Measurements from ENCODE around the gene NSD1.
"Not testable (repeated sequence)": the region's sequence is repeated elsewhere in the genome, so short reads cannot be mapped to it uniquely, and the experiment has no call there.

The NSD1 gene

GRCh38 chr5:177163500-177163899, 29.9 kb downstream of the NSD1 start:
- DNase-seq: no peak

- no peak for DNase-seq
Observed at GRCh38 chr5:177169271-177169670, 35.7 kb downstream of the NSD1 start.

DNA sequence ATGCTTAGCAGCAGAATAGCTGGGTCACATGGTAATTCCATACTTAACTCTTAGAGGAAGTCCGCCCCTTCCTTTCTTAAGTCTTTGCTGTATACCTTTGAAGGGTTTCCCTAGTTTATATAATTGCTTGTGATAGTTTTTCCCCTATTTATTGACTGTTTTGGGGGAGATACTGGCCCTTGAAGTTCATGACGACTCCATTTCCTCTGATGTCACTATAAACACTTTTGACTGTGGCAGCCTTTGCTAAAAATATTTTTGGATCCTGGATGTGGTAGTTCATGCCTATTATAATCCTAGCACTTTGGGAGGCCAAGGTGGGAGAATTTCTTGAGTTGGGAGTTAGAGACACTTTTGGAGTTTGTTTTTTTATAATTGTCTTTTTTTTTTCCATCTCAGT, 38.4 kb downstream of the NSD1 start:
- DNase-seq: no peak

GRCh38 chr5:177175336-177175735, 41.8 kb downstream of the NSD1 start:
- no peak for DNase-seq

DNA sequence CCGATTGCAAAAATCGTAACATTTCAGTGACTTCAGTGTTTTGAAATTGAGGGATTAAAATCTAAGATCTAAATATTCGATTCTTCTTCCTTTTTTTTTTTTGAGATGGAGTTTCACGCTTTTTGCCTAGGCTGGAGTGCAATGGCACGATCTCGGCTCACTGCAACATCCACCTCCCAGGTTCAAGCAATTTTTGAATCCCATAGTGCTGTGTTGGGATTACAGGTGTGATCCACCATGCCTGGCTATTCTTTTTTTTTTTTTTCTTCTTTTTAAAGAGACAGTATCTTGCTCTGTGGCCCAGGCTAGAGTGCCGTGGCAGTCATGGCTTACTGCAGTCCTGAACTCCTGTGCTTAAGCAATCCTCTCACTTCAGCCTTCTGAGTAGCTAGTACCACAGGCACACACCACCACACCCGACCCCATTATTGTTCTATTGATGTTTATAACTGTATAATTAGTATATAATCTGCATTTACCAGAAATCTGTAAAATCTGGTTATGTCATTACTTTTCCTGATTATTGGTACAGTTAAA, 42.7 kb downstream of the NSD1 start:
- DNase-seq: no peak

- DNase-seq: not testable (repeated sequence)
Observed at GRCh38 chr5:177177847-177178437, 44.4 kb downstream of the NSD1 start.

DNA sequence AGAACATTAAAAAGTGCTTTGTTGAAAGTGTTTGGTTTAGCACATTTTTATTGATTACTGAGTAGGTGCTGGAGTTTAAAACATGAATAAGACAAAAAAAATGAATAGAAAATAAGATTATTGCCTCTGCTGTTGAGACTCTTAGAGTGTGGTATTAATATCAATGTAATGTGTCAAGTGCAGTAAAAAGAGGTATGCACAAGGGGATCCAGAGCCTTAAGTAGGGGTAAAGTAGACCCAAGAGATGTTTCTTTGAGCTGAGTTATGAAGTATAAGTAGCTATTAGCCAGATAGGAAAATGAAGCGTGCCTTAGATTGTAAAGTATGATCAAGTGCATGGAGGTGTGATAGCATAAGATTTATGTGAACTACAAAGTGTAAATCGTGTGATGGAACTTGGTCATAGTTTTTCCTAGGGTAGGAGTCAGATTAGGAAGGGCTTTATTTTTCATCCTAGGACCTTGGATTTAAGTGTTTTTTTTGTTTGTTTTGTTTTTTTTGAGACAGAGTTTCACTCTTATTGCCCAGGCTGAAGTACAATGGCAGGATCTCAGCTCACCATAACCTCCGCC, 45.2 kb downstream of the NSD1 start:
- DNase-seq: no peak

GRCh38 chr5:177179431-177179830, 45.9 kb downstream of the NSD1 start:
- DNase-seq: no peak

- no peak for DNase-seq
Observed at GRCh38 chr5:177183142-177183541, 49.6 kb downstream of the NSD1 start.

DNA sequence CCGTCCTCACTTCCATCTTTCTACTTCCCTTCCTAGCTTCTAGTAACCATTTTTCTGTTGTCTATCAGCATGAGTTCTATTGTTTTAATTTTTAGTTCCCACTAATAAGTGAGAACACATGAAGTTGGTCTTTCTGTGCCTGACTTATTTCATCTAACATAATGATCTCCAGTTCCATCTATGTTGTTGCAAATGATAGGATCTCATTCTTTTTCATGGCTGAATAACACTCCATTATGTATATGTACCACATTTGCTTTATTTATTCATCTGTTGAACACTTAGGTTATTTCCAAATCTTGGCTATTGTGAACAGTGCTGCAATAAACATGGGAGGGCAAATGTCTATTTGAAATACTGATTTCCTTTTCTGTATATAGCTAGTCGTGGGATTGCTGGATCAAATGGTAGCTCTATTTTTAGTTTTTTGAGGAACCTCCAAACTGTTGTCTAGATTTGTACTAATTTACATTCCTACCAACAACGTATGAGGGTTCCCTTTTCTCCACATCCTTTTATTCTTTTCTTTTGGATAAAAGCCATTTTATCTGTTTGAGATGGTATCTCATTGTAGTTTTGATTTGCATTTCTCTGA, 50.3 kb downstream of the NSD1 start:
- no peak for DNase-seq

GRCh38 chr5:177185993-177186392, 52.4 kb downstream of the NSD1 start:
- no peak for DNase-seq

- no peak for DNase-seq
Observed at GRCh38 chr5:177186645-177187044, 53.1 kb downstream of the NSD1 start.

GRCh38 chr5:177188775-177189174, 55.2 kb downstream of the NSD1 start:
- no peak for DNase-seq

- DNase-seq: no peak
Observed at GRCh38 chr5:177189416-177189815, 55.8 kb downstream of the NSD1 start.

DNA sequence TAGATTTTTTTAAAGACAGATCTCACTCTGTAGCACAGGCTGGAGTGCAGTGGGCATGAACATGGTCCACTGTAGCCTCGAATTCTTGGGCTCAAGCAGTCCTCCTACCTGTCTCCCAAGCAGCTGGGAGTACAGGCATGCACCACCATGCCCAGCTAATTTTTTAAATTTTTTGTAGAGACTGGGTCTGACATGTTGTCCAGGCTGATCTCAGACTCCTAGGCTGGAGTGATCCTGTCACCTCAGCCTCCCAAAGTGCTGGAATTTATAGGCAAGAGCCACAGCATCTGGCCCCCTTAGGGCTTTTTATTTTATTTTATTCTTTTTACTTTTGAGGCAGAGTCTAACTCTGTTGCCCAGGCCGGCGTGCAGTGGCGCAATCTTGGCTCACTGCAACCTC, 56.4 kb downstream of the NSD1 start:
- DNase-seq: no peak

- no peak for DNase-seq
Observed at GRCh38 chr5:177194268-177194667, 60.7 kb downstream of the NSD1 start.

DNA sequence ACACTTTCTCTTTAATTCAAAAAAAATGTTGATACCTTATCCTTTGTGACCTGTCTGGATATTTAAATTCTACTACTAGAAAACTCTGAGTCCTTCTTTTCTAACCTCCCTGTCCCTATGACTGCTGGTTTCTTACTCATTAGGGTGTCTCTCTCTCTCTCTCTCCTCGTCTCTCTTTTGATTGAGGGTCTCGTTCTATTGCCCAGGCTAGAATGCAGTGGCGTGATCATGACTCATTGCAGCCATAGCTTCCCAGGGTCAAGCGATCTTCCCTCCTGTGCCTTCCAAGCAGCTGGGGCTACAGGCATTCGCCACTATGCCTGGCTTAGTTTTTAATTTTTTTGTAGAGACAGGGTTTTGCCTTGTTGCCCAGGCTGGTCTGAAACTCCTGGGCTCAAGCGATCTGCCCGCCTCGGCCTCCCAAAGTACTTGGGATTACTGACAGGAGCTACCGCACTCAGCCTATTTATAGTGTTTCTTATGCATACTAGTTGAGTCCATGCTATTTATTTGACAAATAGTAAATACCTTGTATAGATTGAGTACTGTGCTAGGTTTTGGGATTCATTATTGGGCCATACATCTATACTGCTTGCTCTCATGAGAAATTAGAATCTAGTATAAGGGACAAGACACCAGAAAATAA, 61.9 kb downstream of the NSD1 start:
- no peak for DNase-seq

DNA sequence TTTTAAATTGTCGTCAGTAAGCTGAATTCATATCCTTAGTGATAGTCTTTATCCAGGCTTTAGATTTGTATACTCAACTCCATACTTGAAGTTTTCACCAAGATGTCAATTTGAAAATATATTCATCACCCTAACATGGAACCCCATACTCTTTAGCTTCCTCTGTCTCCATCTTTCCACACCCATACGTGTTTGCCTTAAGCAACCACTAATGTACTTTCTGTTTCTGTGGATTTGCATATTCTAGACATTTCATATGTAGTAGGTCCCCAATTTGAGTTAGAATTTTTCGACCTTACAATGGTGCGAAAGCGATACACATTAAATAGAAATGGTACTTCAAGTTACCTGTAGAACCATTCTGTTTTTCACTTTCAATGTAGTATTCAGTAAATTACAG, 65.2 kb downstream of the NSD1 start:
- no peak for DNase-seq

DNA sequence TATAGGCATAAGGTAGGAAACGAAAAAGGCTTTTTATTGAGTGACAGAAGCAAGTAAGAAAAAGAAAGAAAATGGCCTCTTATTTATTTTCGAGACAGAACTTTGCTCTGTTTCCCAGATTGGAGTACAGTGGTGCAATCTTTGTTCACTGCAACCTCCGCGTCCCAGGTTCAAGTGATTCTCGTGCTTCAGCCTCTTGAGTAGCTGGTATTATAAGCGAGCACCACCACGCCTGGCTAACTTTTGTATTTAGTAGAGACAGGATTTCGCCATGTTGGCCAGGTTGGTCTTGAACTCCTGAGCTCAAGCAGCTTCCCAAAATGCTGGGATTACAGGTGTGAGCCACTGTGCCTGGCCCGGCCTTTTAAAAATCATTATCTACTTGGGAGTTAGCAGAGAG, 70.7 kb downstream of the NSD1 start:
- no peak for DNase-seq

- DNase-seq: no peak
Observed at GRCh38 chr5:177209610-177210009, 76.0 kb downstream of the NSD1 start.

DNA sequence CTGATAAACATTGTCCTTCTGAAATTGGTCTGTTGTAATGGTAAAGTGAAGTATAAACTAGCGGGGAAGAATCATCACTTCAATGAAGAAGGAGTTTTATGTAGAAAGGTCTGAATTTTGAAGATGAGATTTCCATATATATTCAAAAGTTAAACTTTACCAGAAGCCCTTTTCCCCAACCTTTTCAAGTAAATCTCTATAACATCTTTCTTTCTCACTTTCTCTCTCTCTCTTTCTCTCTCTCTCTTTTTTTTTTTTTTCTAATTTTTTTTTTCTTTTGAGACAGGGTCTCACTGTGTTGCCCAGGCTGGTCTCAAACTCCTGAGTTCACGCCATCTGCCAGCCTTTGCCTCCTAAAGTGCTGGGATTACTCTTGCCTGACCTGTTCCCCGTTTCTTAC, 78.7 kb downstream of the NSD1 start:
- no peak for DNase-seq

DNA sequence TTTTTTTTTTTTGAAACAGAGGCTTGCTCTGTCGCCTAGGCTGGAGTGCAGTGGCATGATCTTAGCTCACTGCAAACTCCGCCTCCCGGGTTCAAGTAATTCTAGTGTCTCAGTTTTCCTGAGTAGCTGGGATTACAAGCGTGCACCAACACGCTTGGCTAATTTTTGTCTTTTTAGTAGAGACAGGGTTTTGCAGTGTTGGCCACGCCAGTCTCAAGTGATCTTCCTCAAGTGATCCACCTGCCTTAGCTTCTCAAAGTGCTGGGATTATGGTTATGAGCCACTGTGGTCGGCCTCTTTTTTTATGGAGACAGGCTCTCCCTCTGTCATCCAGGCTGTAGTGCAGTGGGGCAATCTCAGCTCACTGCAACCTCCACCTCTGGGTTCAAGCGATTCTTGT, 87.0 kb downstream of the NSD1 start:
- DNase-seq: no peak

GRCh38 chr5:177222269-177222668, 88.7 kb downstream of the NSD1 start:
- DNase-seq: no peak

Measured in hypothalamus (tissue), 51 donors.